Erythroblast (primary cell): Measurements from ENCODE around the gene OLA1.

ENCODE experiments used
- DNase-seq, 2 experiments: peaks; one replicate each; lab custom pipeline; 2025; lab: John Stamatoyannopoulos, UW
- GATA1 ChIP-seq: IDR thresholded peaks from 2 replicates; pipeline ENCODE4 v1.6.1; 2011; ENCODE audit warnings: low read depth, mild to moderate bottlenecking, control low read depth, low read length, moderate library complexity
- POLR2A ChIP-seq: IDR thresholded peaks from 2 replicates; pipeline ENCODE4 v1.6.1; 2011; ENCODE audit warnings: mild to moderate bottlenecking, low read length

The OLA1 gene

DNA sequence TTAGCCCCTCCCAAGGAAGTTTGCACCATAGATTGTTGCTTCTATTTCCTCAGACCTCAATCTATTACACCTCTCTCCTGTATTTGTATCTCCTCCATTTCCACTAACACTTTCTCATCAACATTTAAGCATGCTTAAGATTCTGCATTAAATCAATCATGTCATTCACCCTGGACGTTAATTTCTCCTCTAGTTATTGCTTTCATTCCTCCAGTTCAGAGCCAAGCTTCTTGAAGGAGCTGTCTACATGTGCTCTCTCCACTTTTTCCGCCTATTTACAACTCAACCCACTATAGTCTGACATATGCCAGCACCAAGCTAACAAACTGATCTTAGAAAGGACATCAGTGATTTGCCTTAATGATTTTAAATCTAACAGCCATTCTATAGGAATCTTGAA, 99.5 kb downstream of the OLA1 start:
- no peak for DNase-seq
- TF ChIP-seq GATA1: no peak
- TF ChIP-seq POLR2A: no peak

- peak; percentile 17 to 27 for DNase-seq
- no peak for TF ChIP-seq GATA1
- TF ChIP-seq POLR2A: no peak
These were observed 102.5 kb downstream of the OLA1 start for GRCh38 chr2:174145827-174146226.

GRCh38 chr2:174142290-174142689, 106.0 kb downstream of the OLA1 start:
- TF ChIP-seq POLR2A (no peak), GATA1 (no peak)
- no peak for DNase-seq

GRCh38 chr2:174138161-174138560, 110.2 kb downstream of the OLA1 start:
- TF ChIP-seq POLR2A: no peak
- no peak for TF ChIP-seq GATA1
- DNase-seq: peak in 1 of 2 experiments; percentile 26

GRCh38 chr2:174135981-174136380, 112.4 kb downstream of the OLA1 start:
- DNase-seq: no peak
- no peak for TF ChIP-seq POLR2A
- TF ChIP-seq GATA1: no peak

DNA sequence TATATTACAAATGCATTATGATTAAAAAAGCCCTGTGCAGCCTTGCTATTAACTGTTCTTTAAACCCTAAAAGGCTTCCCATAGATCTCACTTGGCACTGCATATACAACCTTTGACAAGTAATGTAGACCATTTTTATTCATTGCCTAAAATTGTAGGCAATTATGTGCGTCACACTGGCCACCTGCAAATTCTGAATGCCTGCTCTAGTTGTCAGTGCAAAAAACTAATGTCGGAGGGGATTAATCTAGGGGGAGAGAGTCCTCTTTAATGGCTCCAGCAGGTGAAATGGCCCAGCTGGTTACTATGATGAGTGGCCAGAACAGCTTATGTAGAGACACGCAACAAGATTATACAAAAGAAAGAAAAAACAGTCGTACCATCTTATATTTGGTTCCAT, 123.2 kb downstream of the OLA1 start:
- no peak for TF ChIP-seq GATA1
- TF ChIP-seq POLR2A: no peak
- no peak for DNase-seq

GRCh38 chr2:174124181-174124580, 124.2 kb downstream of the OLA1 start:
- no peak for DNase-seq
- TF ChIP-seq GATA1 (no peak), POLR2A (no peak)

DNA sequence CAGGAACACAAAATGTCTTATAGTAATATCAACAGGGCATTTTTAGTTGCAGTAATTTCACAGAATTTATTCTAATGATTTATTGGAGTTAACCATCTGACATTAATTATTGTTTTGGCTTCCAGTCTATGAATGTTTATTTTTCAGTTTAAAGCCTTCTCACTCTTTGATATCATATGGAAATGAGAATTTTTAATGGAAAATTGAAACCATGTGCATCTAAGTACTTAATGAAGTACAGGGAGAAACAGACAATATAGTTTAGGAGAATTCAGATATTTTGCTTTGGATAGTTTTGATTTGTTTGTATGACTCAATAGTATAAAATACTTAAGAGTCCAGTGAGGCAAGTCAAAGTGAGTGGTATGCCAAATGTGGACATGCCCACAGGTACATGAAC, 126.1 kb downstream of the OLA1 start:
- TF ChIP-seq POLR2A (no peak), GATA1 (no peak)
- no peak for DNase-seq

DNA sequence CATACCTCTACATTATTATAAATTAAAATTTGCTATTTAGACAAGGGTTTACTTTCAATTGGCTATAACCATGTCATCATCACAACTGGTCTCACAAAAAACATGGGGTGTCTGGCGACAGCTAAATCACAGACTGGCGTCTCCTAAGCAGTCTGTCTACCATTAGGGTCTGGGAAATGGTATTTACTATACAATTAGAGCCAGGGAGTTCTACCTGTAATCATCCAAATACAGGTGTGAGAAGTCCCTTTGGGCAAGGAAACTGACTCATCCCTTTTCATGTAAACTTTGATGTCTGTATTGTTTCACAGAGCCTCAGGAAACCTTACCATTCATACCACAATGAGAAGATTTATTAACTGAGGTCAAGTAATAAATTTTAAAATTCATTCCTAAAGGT, 126.7 kb downstream of the OLA1 start:
- TF ChIP-seq POLR2A: no peak
- no peak for TF ChIP-seq GATA1
- DNase-seq: no peak

DNA sequence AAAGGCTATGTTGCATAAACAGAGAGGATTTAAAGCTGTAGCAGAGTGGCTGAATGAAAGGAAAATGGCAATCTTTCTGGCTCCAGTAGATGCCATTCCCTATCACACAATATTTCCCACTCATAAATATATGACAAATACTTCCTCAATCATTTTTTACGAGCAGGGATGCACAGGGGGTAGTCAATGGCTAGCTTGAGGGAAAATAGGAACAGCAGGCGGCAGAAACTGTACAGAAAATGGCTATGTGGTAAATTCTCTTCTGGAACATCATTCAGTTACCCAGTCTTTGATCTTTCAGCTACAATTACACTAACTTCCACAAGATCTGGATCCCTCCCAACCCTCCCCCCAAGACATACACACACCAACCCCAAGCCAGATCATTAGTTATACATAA, 127.2 kb downstream of the OLA1 start:
- TF ChIP-seq POLR2A (no peak), GATA1 (no peak)

DNA sequence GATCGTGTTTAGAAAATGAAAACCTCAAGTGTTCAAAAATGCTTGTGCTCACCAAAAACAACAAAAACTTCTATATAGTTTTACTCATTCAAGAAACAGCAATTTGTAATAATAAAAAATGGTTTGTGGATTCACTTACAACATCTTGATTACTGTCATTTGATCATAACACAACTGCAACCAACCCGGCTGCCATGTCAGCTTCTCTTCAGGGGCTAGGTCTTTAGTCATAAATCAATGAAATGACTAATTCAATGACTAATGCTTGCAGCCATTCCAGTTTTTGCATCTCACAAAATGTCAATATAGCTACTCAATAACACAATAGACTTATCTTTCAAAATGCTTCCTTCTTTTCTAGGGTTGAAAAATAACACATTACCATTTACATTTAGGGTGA, 128.0 kb downstream of the OLA1 start:
- peak in 1 of 2 experiments; percentile 15 for DNase-seq

More for the DNA sequence above, 127.2 kb downstream of the OLA1 start:
- no peak for DNase-seq

DNA sequence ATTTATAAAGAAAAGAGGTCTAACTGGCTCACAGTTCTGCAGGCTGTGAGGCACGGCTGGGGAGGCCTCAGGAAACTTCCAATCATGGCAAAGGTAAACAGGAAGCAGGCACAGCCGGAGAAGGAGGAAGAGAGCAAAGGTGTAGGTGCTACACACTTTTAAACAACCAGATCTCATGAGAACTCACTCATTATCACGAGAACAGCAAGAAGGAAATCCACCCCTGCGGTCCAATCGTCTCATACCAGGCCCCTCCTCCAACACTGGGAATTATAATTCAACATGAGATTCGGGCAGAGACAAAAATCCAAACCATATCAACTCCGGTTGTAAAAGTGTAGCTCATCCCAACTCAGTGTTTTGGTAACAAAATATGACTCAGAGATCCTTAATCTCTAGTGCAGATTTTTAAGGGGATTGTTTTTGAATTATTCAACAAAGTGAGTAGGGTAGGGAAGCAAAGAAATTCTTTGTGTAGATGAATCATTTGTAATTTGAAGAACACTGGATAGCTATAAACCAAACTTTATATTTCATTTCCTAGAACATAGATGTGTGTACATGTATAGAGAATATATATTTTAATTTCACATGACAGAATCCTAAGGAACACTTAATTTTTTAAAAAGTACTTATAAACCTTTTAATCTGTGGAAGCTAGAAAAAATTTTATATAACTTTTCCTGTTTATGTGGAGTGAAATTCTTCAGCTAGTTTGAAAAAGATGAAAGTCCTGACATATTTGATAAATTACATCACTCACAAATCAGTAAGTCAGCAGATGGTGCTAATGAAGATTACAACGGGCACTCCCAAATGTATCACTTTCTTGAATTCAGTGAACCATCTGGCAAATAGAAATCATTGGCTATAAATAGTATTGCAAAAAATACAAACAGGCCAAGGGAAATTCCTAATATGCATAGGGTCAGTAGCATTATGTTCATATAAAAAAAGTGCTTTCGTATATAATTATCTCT, 130.1 kb downstream of the OLA1 start:
- peak; percentile 58 for DNase-seq

More for the DNA sequence above, 128.0 kb downstream of the OLA1 start:
- TF ChIP-seq GATA1 (no peak), POLR2A (no peak)

DNA sequence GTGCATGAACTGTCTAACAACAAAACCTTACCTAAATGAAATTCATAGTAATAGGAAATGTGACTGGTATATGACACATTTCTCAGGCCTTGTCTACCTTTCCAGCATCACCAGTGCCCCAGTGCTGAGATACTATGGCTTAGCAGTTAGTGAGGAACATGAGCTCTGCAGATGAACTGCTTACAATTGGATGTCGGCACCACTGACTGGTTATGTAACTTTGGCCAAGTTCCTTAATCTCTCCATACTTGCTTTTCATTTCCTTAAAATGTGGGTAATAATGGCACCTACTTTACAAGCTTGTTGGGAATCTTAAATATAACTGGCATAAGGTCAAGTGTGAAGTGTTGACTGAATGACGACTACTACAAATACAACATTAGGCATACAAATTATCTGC, 136.3 kb downstream of the OLA1 start:
- no peak for TF ChIP-seq POLR2A
- TF ChIP-seq GATA1: no peak
- DNase-seq: no peak

More for the DNA sequence above, 130.1 kb downstream of the OLA1 start:
- TF ChIP-seq GATA1: no peak
- no peak for TF ChIP-seq POLR2A

DNA sequence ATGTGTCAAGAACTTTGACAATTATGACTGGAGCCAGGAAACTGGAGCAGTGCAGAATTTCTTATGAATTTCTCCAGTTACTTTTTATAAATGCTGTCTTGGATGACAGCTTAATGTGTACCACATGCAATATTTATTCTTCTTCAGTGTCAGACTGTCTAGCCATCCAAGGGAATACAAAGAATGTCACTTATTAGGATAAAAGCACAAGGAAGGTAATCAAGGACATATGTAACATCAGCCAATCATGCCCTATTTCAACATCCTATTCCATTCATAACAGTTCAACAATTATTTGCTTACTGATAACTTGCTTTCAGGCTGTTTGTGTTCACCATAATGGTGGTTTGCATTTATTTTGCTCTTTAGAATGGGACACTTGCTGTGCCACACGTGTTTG, 139.8 kb downstream of the OLA1 start:
- TF ChIP-seq POLR2A: no peak
- no peak for TF ChIP-seq GATA1
- no peak for DNase-seq
